AG08395 (cell line): ENCODE data around the gene DTNA.
"Not testable (repeated sequence)": the region's sequence is repeated elsewhere in the genome, so short reads cannot be mapped to it uniquely, and the experiment has no call there.

Source experiments
- DNase-seq: peaks from one replicate; pipeline ENCODE4 v3.0.0; 2012; ENCODE audit warnings: mixed read lengths, low spot score

DTNA gene

DNA sequence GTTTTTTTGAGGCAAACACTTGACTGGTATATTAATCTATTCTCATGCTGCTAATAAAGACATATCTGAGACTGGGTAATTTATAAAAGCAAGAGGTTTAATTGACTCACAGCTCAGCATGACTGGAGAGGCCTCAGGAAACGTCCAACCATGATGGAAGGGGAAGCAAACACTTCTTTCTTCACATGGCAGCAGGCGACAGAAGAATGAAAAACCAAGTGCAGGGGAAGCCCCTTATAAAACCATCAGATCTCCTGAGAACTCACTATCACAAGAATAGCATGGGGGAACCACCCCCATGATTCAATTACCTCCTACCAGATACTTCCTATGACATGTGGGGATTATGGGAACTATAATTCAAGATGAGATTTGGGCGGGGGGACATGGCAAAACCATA is 194.9 kb downstream of the DTNA start:
- no peak for DNase-seq

DNA sequence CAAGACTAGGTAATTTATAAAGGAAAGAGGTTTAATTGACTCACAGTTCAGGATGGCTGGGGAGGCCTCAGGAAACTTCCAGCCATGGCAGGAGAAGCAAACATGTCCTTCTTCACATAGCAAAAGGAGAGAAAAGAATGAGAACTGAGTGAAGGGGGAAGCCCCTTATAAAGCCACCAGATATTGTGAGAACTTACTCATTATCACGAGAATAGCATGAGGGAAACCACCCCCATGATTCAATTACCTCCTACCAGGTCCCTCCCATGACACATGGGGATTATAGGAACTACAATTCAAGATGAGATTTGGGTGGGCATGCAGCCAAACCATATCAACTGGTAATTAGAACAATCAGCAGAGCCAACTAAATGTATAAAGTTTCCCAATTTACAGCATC is 196.9 kb downstream of the DTNA start:
- not testable (repeated sequence) for DNase-seq

DNA sequence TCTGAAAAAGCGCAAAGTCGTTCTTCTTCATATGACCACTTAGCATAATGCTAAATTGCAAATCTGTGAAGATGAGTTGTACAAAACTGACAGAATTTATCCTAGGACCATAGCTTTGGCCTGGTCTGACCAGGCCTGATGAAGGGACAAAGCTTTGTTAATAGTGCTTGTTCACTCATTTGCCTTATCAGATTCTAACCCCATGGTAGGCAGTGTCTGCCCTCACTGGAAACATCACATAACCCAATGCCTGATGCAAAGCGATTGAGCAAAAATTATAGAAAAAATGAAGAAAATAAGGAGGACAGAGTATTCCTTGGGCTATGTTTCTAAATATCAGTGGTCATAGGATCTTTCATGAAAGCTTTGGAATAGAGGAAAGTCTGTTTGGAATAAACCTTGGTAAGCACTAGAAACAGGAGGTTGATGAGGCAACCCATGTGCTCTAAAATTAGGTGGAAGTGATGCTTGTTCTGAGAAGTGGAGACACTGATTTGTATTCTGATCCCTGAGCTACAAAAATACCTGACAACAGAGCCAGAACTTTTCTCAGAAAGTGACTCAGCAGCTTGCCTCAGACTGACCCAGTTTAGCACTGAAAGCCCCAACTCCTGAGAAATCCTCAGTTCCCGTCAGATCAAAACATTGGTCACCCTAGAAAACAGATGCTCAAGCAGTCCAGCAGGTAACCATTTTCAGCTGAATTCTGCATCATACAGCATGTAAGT is 199.7 kb downstream of the DTNA start:
- peak; percentile 5 for DNase-seq

DNA sequence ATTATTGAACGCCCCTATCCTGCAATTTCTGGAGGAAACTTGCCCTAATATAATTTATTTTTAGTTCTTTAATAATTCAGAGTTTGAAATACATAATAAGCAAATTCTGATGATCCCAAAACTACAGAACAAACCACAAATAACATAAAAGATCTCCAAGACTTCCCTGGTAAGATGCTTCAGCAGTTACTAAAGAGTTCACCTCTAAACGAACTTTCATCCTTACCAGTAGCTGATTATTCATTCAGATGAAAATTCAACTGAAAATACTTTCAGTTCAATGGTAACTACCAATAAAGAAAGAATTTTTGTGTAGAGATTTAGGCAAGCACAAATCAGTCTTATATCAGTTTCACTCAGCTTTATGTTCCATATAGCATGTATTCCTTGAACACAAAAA is 201.0 kb downstream of the DTNA start:
- DNase-seq = no peak

DNA sequence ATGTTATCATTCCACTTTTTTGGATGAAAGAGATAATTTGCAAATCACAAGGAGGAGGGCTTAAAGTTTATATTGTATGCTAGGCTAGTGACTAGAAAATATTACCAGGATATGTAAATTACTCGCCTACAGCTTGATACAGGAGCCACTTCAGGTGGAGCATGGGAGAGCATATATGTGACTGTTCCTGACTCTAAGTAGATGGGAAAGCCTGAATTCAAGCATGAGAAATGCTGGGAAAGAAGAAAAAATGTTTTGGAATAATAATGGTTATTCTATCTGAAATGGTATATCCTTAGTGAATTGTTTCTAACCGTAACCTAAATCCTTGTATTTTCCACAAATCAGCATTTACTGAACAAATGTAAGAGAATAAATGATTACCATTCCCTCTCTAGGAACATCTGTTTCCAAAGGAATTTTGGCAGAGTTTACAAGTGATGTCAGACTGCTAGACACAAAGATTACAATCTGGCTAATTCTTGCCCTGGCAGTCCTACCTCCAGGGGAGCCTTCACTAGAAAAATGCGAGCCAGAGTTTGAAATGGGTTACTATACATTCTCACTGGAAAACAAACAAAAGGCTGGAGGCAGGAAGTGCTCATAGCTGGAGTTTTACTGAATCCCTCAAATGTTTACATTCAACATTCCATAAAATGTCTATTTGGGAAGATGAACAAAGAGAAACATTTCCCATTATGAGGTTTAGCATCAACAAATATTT is 201.7 kb downstream of the DTNA start:
- DNase-seq = peak; percentile 71

DNA sequence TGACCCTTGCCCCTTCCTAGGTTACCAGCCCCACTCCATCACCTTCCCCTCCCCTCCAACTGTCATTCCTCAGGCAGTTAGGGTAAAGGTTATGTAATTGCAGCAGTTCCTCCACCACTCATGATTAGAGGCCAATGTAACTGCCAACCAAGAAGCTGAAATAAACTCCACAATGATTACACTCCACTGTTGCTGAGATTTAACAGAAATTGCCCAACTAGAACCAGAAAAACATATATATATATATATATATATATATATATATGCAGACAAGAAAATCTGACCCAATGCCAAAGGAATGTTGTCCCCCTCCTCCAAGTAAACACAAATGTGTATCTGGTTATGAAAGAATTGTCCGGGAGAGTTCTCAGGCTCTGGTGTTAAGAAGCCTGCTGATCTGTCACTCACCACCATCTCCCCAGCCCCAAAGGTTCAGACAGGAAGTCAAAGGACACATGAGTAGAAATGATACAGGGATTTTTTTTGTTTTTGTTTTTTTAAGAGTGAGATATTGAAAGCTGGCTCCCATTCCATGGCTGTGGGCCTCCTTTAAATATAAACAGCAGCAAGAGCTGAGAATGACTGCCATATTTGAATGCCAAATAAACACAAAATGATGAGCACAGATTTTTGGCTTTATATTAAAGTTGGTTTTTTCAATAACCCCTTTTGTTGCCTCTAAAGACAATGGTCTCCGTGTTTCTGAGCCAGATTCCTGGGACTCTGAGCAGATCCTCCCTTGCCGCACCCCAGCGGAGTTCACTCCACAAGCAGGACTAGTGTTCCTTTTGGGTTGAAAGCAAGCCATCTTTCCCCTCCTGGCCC is 204.0 kb downstream of the DTNA start:
- no peak for DNase-seq

DNA sequence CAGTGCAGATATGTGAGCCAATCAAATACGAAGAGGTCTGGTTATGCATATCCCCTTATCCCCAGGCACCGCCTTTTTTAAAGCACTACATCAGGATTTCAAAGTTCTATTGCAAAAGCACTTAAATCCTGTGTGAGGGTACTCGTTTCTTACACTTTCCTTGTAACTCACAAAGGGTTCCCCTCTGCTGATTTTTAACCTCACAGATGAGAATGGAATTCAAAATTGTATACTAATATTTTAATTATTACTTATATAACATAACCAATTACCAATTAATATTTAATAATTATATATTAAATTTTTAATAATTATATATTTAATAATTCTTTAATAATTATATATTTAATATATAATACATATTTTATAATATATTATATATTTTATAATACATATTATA is 204.9 kb downstream of the DTNA start:
- no peak for DNase-seq

DNA sequence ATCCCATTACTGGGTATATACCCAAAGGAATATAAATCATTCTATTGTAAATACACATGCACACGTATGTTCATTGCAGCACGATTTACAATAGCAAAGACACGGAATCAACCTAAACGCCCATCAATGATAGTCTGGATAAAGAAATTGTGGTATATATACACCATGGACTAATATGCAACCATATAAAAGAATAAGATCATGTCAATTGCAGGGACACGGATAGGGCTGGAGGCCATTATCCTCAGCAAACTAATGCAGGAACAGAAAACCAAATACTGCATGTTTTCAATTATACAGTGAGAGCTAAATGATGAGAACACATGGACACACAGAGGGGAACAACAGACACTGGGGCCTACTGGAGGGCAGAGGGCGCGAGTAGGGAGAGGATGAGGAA is 206.4 kb downstream of the DTNA start:
- not testable (repeated sequence) for DNase-seq

DNA sequence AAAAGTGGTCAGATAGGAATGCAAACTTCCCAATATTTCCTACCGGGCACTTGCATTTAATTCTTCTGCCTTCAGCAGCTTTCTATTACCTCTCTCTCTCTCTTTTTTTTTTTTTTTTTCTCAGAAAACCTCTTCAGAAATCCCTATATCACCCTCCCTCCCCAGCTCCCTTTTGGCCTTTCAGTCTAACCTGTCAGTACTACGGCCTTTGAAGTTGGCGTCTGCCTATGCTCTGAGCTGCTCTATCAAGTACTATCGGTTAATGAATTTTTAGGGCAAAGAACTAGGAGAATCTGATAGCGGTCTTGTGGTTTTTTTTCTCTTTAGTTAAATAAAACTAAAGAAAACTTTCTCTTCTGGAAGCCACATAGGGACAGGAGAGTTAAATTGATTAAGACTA is 208.8 kb downstream of the DTNA start:
- DNase-seq = no peak

DNA sequence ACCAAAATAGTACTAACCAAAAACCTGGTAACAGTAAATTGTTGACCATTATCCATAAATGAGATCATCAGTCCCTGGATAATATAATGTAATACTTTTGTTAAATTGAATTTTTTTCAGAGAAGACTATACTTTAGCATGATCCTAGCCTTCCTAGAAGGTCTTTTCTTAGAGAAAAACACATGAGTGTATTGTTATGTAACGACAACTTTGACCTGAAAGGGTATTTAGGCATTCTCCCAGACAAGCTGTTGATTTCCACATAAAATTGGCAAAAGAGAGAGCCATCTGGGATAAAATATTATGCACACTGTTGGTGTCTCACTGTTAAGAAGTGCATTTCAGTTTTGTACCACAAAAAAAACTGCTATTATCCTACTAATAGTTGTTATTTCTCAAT is 211.1 kb downstream of the DTNA start:
- DNase-seq = no peak

DNA sequence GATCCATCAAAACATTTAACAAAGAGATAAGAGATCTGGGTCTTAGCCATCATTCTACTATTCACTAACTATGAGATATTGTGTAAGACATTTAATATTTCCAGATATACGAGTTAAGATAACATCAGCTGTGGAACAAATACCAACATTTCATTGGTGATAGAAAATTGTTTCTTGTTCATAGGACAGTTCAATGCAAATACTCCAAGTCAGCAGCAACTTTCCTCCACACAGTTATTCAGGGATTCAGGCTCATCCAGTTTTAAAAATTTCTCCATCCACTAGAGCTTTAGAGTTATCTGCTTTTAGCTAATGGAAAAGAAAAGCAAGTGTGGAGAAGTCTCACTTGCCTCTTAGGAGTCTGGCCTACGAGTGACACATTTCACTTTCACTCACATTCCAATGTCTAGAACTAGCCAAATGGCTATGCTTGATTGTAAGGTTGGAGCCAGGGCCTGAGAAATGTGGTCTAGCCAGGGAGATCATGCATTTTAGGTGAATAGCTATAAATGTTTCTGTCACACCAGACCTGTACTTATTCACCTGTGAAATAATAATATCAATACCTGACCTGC is 211.8 kb downstream of the DTNA start:
- no peak for DNase-seq

DNA sequence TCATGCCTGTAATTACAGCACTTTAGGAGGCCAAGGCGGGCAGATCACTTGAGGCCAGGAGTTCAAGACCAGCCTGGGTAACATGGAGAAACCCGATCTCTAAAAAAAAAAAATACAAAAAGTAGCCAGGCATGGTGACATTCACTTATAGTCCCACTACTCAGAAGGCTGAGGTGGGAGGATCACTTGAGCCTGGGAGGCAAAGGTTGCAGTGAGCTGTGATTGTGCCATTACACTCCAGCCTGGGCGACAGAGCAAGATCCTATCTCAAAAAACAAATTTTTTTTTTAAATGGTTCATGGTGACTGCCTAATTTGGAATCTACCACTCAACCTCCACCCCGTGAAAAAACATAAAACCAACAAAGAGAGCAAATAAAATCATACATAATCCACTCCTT is 212.5 kb downstream of the DTNA start:
- DNase-seq = not testable (repeated sequence)

DNA sequence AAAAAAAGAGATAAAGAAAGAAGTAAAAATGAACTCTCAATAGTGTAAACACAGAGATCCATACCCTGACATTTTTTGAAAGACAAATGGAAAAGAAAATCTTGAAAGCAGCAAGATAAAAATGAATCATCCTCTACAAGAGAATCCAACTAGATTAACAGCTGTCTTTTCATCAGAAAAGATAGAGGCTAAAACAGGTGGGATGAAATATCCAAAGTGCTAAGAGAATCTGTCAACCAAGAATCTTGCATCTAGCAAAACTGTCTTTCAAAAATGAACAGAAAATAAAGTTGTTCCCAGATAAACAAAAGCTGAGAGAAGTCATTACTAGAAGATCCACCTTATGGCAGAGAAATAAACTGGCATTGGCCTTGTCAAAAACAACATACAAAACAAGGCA is 213.8 kb downstream of the DTNA start:
- no peak for DNase-seq

DNA sequence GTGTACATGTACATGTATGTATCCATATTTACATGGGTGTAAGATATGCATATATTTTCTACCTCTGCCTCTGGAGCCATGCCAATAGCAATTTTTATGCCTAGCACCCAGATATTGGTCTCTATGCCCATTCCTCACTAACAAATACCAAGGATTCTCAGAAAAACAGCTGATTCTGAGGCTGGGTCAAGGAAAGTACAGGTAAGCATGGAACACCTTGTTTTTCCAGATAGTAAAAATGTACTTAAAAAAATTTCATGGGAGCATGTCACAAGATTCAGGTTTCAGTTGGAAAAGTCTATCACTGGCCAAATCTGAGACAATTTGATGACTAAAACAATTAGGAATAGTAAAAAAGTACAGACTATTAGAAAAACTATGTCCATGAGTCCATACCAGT is 216.6 kb downstream of the DTNA start:
- DNase-seq = no peak

DNA sequence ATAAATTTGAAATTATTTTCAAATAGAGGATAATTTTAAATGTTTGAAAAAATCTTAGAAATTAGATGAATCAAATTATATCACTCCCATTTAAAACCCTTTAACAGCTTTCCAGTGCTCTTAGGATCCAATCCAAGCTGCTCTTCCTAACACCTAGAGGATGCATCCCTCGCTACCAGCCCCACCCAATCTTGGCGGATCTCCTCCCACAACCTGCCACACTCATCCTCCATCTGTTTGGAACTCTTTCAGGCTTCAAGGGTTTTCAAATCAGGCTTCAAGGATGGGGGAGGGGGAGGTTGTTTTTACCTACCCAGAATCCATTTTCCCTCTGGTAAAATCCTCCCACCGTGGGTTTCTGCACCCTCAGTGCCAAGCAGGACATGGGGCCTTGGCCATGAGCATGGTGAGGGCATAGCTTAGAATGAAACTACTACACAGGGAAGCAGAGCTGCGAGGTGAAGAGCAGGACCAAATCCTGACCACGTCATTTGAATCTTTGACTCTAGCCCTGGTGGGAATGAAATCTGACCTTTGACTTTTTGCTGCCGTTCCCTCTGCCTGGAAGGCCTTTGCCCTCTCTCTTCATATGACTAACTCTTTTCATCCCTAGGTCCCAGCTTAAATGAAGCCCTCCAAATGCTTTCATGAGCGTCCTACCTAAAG is 218.1 kb downstream of the DTNA start:
- DNase-seq = no peak

DNA sequence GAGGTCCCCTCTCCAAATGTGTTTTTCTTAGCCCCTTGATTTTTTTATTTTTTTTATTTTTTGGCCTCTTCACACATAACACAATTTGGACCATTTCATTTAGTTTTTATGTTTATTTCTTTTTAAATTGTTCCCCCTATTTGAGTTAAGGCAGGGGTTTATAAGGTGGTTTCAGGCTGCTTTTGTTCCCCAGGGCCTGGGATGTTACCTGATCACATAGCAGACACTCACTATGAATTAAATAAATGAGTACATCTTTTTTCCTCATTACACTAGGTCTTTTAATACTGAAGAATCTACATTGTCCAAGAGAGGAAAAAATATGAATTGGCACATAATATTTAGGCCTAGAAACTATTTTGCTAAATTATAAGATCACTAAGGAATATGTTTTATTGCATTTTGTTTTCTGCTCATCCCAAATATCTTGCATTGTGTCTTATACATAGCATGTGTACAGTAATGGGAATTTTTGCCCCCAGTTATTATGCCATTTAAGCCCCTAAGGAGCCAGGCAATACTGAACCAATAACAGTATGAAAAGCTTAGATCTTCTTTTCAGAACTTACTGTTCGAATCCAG is 218.7 kb downstream of the DTNA start:
- no peak for DNase-seq

DNA sequence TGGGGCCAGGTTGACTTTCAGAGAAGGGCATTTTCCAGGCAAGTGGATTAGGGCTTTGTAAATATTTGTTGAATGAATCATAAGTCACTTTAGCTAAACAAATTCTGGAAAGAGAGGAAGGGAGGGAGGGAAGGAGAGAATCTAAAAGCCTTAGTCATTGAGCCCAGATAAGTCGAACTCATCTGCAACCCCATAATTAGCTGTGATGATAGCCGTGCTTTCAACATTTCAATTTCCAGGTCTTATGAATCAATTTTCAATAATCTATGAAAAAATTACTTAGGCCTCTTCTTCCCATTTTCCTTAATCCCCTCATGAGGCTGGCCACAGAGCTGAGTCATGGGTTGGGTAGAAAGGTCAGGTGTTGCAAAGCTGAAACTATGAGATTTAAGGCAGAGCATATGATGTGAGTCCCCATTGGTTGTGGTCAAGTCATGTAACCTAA is 219.3 kb downstream of the DTNA start:
- peak; percentile 55 for DNase-seq

DNA sequence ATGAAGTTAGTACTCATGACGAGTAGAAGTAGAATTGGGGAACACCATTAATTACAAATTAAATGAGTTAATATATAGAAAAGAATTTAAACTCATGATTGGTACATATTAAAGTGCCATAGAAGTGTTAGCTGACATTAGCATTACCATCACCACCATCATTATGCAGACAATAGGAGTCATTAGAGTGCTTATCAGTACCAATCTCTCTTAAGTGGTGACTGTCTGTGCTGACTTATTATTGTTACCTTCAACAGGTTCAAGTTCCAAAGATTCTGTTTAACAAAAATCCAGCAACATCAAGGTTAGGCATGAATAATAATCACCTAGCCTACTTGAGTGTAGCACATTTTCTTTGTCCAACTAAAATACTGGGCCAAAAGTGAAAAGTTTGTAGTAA is 222.3 kb downstream of the DTNA start:
- DNase-seq = no peak

DNA sequence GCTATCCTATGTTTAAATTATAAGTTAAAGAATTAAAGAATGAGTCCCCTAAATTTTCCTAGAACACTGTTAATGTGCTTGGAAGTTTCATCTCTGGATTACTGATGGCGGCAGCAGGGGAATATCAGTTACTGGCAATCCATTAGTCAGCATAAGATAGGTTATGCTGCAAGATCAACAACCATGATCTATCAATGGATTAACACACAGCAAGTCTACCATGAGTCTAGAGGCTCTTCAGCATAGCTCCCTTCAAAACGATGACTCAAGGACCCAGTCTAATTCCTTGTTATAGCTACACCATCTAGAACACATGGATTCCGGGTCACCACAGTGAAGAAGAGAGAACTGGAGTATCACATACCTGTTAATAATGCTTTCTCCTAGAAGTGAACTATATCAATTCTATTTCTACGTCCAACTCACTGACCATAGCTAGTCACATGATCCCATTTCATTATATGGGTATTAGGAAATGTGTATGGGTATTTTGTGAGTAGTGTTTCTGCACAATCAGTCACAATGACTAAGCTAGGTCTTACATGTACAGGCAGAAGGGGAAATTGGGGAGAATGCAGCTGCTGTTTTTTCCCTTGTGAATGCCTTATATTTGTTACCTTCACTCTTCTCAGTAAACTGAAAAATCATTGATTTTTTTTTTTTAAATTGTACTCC is 222.8 kb downstream of the DTNA start:
- no peak for DNase-seq

DNA sequence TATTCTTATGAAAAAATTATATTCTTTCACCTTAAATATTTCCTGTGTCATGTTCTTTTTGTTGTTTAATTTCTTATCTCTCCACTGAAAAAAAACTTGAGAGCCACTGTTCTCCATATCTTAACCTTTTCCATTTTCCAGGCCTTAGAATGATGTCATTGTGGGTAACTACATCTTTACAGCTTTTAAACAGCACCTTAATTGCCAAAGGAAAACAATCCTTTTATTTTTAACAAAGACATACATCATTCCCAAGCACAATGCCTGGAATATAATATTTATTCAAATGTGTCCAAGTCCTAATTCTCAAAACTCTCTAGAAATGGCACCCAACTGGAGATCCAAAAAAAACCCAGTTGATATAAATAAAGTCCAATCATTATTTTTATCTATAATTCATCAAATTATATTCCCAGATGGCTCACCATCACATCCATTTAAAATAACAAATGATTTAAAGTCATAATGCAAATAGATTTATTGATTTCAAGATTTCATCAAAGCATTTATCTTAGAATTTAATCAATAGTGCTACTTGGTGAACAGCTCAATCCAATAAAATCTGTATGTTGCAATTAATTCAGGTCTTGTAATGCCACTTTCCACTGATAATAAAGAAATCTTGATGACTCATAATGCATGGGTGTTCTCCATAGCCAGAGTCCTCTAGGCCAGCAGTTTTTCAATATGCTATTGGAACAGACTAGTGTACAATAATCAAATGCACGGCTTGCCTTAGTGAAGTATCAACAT is 224.0 kb downstream of the DTNA start:
- DNase-seq = no peak
